Measurements from ENCODE around the gene NKX2-8. TPM values are rescaled to one million over a fixed set of nuclear protein-coding genes. Genes with fewer than 3 reads are reported as not detected.

NKX2-8 gene
- not detected for polyA plus RNA-seq (ENCODE audit: insufficient read length in 3 of 3)
- long read RNA-seq, donor 1: 0 reads
- long read RNA-seq, donor 2: 0 reads
- long read RNA-seq, donor 3: 0 reads
- long read RNA-seq, donor 4: 0 reads
- long read RNA-seq, donor 5: 0 reads
- long read RNA-seq, donor 6: 0 reads
- long read RNA-seq, donor 7: 0 reads
- long read RNA-seq, donor 8: 0 reads
- long read RNA-seq, donor 9: 0 reads
- long read RNA-seq, donor 10: 0 reads
- long read RNA-seq, donor 11: 0 reads
- long read RNA-seq, donor 12: 0 reads
- long read RNA-seq, donor 13: 0 reads
- long read RNA-seq, donor 14: 0 reads
- long read RNA-seq, donor 15: 0 reads
- long read RNA-seq, donor 16: 0 reads

- no peak for DNase-seq (ENCODE audit: extremely low read depth in 1 of 11, low read depth in 9 of 11, low spot score in 4 of 11)
These were observed at the start of gene NKX2-8 for GRCh38 chr14:36582011-36582873. Gene NKX2-8, minus strand, starts transcription at chr14:36582614. Its CDS starts 225 bp downstream, at chr14:36582389.

GRCh38 chr14:36627981-36628380 lies 45.6 kb upstream of the NKX2-8 start:
- DNase-seq (ENCODE audit: extremely low read depth in 1 of 11, low read depth in 9 of 11, low spot score in 4 of 11): no peak

DNA sequence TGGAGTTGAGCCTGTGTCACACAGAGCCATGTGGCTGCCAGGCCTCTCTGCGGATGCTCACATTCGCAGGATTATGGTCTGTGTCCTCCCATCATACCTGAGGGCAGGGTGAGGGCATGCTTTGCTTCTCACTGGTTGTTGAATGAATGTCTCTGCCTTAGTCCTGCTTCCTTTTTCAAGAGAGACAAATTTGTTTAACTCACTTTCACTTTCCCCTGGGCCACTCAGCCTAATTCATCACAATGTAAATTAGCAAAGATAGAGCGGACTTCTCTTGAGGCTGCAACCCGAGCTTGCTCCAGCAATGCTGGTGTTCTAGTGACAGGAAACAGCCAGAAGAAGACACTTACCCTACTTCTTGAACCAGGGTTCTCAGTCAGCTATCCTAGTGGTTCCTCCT lies 43.7 kb upstream of the NKX2-8 start:
- no peak for DNase-seq (ENCODE audit: extremely low read depth in 1 of 11, low read depth in 9 of 11, low spot score in 4 of 11)

GRCh38 chr14:36625436-36625835 lies 43.0 kb upstream of the NKX2-8 start:
- DNase-seq (ENCODE audit: extremely low read depth in 1 of 11, low read depth in 9 of 11, low spot score in 4 of 11): no peak

GRCh38 chr14:36625014-36625413 lies 42.6 kb upstream of the NKX2-8 start:
- DNase-seq (ENCODE audit: extremely low read depth in 1 of 11, low read depth in 9 of 11, low spot score in 4 of 11): no peak

DNA sequence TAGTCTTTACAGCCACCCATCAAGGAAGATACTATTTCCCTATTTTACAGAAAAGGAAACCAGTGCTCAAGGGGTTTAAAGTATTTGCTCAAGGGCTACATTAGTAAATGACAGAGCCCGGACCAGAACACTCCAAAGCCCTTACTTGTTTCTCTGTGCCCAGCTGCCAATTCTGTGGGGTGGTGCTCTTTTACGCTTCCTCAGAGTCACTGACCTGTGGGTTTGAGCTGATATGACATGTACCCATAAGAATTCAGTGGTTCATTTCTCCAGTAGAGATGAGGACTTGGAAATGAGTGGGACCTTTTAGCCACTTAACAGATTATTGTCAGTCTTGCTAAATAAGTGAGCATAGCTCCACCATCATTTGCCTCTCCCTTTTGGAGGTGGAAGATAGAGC lies 37.4 kb upstream of the NKX2-8 start:
- no peak for DNase-seq (ENCODE audit: extremely low read depth in 1 of 11, low read depth in 9 of 11, low spot score in 4 of 11)

GRCh38 chr14:36619131-36619530 lies 36.7 kb upstream of the NKX2-8 start:
- DNase-seq (ENCODE audit: extremely low read depth in 1 of 11, low read depth in 9 of 11, low spot score in 4 of 11): no peak

DNA sequence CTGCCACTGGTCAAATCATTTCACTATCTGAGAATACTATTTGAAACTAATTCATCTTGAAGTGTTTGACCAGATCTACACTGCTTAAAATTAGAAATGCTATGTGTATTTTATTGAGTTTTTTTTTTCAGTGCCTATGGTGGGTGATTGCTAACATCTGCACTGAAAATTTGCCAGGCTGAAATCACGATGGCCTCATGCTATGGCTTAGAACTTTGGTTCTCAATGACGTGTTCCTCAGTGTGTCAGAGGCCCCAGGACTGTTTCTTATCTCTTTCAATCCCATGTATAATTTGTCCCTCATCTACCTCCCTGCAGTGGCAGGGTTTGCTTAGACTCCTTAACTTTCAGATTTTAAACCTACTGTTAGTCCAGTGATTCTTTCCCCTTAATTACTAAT lies 36.2 kb upstream of the NKX2-8 start:
- DNase-seq (ENCODE audit: extremely low read depth in 1 of 11, low read depth in 9 of 11, low spot score in 4 of 11): no peak

DNA sequence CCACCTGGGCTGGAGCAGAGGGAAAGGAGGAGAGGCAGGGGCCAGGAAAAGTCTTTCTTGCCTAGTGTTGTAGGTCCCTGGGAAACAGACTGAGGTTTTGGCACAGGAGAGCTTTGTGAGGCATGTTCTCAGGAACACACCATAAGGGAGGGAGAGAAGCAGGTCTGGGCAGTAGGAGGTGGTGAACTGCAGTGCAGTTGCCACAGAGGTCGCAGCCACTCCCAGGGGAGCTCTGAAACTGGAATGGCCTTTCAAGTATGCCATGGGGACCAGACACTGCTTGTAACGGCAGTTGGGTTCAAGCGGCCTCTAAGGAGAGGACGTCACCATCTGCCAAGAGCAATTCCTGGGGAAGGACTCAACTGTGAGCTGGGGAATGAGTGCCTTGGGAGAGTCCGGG lies 35.4 kb upstream of the NKX2-8 start:
- DNase-seq (ENCODE audit: extremely low read depth in 1 of 11, low read depth in 9 of 11, low spot score in 4 of 11): no peak

- no peak for DNase-seq (ENCODE audit: extremely low read depth in 1 of 11, low read depth in 9 of 11, low spot score in 4 of 11)
These were observed 23.1 kb upstream of the NKX2-8 start for GRCh38 chr14:36605506-36605857.

DNA sequence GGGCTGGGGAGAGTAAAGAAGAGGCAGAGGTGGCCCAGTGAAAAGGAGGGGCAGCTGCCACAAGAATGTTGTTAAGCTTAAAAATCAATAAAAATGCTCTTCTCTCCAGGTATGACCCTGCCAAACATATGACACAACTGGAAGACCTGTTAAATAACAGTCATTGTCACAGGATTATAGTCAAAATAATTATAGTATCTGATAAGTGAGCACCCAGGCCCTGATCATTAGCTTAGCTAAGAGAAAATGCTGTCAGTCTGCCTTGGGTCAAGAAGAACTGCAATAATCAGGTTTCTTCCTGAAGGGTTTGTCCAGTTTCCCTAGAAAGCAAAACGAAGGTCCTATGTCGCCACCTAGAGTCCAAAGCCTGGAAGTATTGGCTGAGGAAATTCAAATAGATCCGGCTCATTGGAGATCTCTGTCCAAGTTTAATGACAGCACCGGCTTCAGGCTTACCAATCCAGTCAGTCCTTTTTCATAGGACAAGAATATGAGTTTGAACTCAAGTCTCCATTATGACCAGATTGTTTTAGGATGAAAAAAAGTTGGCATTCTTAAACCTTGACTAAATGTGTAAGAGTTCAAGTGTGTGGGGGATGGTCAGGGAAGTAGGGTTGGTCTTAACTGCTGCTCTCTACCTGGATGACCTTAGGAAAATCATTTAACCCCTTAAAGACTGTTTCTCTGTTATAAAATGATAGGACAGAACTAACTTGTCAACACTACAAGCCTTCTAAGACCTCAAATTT lies 22.5 kb upstream of the NKX2-8 start:
- peak; percentile 55 to 89 (median 68) for DNase-seq (ENCODE audit: extremely low read depth in 1 of 11, low read depth in 9 of 11, low spot score in 4 of 11)

DNA sequence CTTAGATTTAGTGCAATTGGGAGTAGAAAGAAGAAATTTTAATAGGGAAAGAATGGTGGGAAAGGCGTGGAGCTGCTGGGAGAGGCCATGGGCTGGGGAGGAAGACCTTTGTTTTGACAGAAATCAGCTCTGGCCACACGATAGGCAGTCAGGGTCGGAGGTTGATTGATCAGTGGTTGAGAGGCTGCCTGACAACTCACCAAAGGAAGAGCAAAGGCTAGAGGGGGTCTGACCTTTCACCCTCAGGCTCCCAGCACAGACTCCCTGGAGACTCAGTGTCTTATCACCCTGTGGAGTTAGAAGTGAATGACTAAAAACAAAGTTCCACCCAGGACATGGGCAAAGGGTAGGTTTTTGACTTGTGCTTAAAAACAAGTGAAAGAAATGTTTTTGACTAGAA lies 18.0 kb upstream of the NKX2-8 start:
- DNase-seq (ENCODE audit: extremely low read depth in 1 of 11, low read depth in 9 of 11, low spot score in 4 of 11): no peak

DNA sequence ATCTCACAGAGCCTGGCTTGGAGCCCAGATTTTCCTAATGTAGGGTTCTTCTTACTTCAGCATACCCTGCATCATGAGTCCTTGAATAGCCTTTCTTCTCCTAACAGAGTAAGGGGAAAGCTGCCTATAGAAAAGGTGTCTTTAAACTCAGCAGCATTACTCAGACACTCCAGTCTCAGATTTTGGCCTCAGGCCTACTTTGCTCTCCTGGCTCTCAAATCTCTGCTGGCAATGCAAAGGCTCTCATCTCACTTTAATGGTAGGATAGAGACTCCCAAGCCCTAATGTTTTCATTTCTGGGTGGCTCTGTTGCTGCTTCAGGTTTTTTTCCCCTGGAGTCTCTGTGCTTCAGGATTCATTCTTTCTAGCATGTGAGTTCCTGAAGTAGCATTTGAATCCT lies 9.1 kb upstream of the NKX2-8 start:
- no peak for DNase-seq (ENCODE audit: extremely low read depth in 1 of 11, low read depth in 9 of 11, low spot score in 4 of 11)

GRCh38 chr14:36588788-36589187 lies 6.4 kb upstream of the NKX2-8 start:
- DNase-seq (ENCODE audit: extremely low read depth in 1 of 11, low read depth in 9 of 11, low spot score in 4 of 11): no peak

DNA sequence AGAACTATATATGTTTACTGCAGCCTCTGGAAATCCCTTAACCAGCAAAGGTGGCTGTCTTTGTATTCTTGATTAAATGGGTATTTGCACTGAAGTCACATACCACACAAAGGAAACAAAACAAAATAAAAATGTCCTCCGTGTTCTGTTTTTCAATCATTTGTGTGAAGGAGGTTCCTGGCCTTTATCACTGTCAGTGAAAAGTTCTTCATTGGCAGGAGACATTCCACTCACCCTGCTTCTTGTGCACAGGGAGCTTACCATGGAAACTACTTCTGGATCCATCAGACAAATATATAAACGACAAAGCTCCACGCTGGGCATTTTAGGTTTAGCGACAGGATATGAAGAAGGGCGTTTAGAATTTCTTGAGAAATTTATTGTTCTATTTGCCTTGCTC lies 5.7 kb upstream of the NKX2-8 start:
- DNase-seq (ENCODE audit: extremely low read depth in 1 of 11, low read depth in 9 of 11, low spot score in 4 of 11): no peak

GRCh38 chr14:36585100-36585499 lies 2.7 kb upstream of the NKX2-8 start:
- DNase-seq (ENCODE audit: extremely low read depth in 1 of 11, low read depth in 9 of 11, low spot score in 4 of 11): no peak

DNA sequence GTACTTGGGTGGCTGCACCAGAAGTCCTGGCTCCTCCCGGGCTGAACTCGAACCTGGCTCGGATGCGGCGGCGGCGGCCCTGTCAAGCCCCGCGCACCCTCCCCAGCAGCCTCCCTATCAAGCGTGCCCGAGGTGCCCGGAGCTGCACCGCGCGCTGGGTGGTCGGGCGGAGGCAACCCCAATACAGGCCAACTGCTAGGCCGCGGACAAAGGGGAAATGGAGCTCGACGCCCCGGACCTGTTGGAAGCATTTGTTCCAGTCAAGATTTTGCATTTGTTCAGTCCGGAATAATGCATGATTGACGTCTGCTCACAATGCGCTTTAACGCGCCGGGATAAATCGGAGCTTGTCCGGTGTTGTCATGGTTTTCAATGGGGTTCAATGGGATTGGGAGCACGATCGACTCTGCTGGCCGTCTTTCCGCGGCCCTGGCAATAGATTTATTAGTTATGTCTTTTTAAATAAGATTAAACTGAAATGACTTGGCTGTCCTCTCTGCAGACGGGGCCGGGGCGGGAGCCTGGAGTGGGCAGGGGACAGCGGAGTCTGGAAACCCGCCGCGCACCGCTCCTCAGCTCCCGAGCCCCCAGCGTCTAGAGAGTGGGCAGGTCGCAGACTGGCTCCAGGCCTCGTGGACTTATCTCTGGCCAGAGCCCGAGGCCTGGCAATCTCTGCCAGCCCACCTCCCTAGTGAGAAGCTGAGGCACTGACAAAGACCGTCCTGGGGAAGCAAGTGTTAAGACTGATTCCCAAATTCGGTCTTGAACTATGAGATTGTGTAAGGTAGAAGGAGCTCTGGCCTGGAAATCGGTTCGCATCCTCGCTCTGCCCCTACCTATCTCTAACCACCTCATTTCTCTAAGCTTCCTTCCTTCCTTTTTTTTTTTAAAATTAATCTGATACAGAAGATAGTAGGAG lies 1.7 kb upstream of the NKX2-8 start:
- no peak for DNase-seq (ENCODE audit: extremely low read depth in 1 of 11, low read depth in 9 of 11, low spot score in 4 of 11)

DNA sequence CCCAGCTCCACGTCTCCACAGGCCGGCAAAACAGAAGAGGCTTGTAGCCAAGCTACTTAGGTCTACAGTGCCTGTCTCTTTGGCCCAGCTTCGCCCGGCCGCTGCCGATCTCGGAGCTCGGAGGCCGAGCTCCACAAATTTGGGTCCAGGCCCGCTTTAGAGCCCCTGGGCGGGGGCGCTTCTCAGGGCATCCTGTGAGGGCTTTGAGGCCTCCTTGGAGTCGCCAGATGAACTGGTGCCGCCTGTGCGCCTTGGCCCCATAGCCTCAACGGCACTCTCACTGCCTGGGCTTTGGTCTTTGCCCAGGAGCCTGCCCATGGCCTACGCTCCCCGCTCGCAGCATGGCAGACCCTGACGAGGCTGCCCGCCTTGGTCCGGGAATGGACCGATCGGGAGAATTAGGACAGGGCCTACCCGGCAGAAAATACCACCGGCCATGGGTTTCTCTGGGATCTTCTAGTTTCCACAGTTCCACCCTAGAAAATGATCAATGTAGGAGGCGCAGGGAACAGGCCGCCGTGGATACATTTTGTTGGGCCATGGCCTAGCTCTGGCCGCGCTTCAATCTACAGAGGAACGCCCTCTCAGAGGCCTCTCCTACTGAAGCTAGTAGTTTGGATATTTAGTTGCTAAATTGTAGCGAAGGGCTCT lies 953 bp upstream of the NKX2-8 start:
- no peak for DNase-seq (ENCODE audit: extremely low read depth in 1 of 11, low read depth in 9 of 11, low spot score in 4 of 11)
